Measurements from ENCODE around the gene MBP. TPM values are rescaled to one million over a fixed set of nuclear protein-coding genes. Genes with fewer than 3 reads are reported as not detected.

Gene MBP
- total RNA-seq, 1 experiment from 2014 or later, result 88.8 TPM

- ChIA-PET CTCF (no interaction called here), POLR2A (no interaction called here)
- TF ChIP-seq POLR2AphosphoS5 (IDR thresholded peaks at IDR 0.05; ENCODE audit: low read depth, low read length) (no peak), REST (IDR thresholded peaks at IDR 0.05; ENCODE audit: insufficient read depth in 1 of 2, low read depth in 2 of 2, low read length in 1 of 2) (no peak), TCF7L2 (IDR thresholded peaks at IDR 0.05; ENCODE audit: low read depth, low read length) (no peak), CTCF (IDR thresholded peaks at IDR 0.05) (no peak), SIN3A (IDR thresholded peaks at IDR 0.05; ENCODE audit: borderline replicate concordance, insufficient read depth, low read depth, low read length) (no peak)
- DNase-seq (ENCODE audit: low read depth, low spot score) (no peak), ATAC-seq (no peak)
- Histone ChIP-seq H3K27me3 (ENCODE audit: control insufficient read depth, insufficient read depth, low read length) (no peaks in the 10 kb centered on the region), H3K4me1 (ENCODE audit: control insufficient read depth, insufficient read depth, low read length) (peaks cover 10% of the 10 kb centered on the region), H3K27ac (ENCODE audit: low read length) (no peak overlapping the region), H3K36me3 (ENCODE audit: control insufficient read depth, insufficient read depth, low read length) (no peaks in the 10 kb centered on the region), H3K9me3 (ENCODE audit: control insufficient read depth, insufficient read depth, low read depth, low read length) (no peaks in the 10 kb centered on the region), H3K4me3 (ENCODE audit: low read depth in 2 of 2, low read length in 2 of 2) (no peak overlapping the region)
- no TSS peak for BruUV-seq (replicated peaks)
- intact Hi-C loops (cut with micrococcal nuclease; ENCODE audit: unreplicated experiment), result no loop called here
- in situ Hi-C loops (cut with HindIII; ENCODE audit: low pct_unique_long_range_greater_than_20kb, low sequenced_read_pairs), result no loop called here
Observed at GRCh38 chr18:77037567-77037966, 95.0 kb downstream of the MBP start.

GRCh38 chr18:77035380-77036187 lies 97.0 kb downstream of the MBP start:
- Histone ChIP-seq H3K9me3 (ENCODE audit: control insufficient read depth, insufficient read depth, low read depth, low read length) (no peaks in the 10 kb centered on the region), H3K4me3 (ENCODE audit: low read depth in 2 of 2, low read length in 2 of 2) (no peak overlapping the region), H3K36me3 (ENCODE audit: control insufficient read depth, insufficient read depth, low read length) (no peaks in the 10 kb centered on the region), H3K27ac (ENCODE audit: low read length) (no peak overlapping the region), H3K4me1 (ENCODE audit: control insufficient read depth, insufficient read depth, low read length) (peaks cover 20% of the 10 kb centered on the region), H3K27me3 (ENCODE audit: control insufficient read depth, insufficient read depth, low read length) (no peaks in the 10 kb centered on the region)
- TF ChIP-seq TCF7L2 (IDR thresholded peaks at IDR 0.05; ENCODE audit: low read depth, low read length), result no peak
- no peak for TF ChIP-seq SIN3A (IDR thresholded peaks at IDR 0.05; ENCODE audit: borderline replicate concordance, insufficient read depth, low read depth, low read length)
- no peak for TF ChIP-seq REST (IDR thresholded peaks at IDR 0.05; ENCODE audit: insufficient read depth in 1 of 2, low read depth in 2 of 2, low read length in 1 of 2)
- TF ChIP-seq CTCF (IDR thresholded peaks at IDR 0.05), result no peak
- no peak for TF ChIP-seq POLR2AphosphoS5 (IDR thresholded peaks at IDR 0.05; ENCODE audit: low read depth, low read length)
- no TSS peak for BruUV-seq (replicated peaks)
- intact Hi-C loops (cut with micrococcal nuclease; ENCODE audit: unreplicated experiment) (no loop called here), in situ Hi-C loops (cut with HindIII; ENCODE audit: low pct_unique_long_range_greater_than_20kb, low sequenced_read_pairs) (no loop called here)
- DNase-seq (ENCODE audit: low read depth, low spot score), result no peak
- no peak for ATAC-seq
- ChIA-PET CTCF (no interaction called here), POLR2A (no interaction called here)
